Activated CD4-positive, alpha-beta T cell treated with anti-CD3 and anti-CD28 coated beads for 36 hours (primary cell): ENCODE data around the gene APOC1. TPM values are rescaled to one million over a fixed set of nuclear protein-coding genes. Genes with fewer than 3 reads are reported as not detected.
"Not testable (repeated sequence)": the region's sequence is repeated elsewhere in the genome, so short reads cannot be mapped to it uniquely, and the experiment has no call there.

Experiments used
- ATAC-seq: fragments of 200-7000 bp; cut with Tn5 transposase; one replicate; pipeline ENCODE4 v1.10.0; 2021; ENCODE audit warnings: mild to moderate bottlenecking, moderate library complexity
- CTCF ChIA-PET: fragments of 350-600 bp; sonication (Branson Sonifier 250); formaldehyde crosslinking; loops from one replicate; lab custom pipeline; 2021; ENCODE audit warnings: antibody characterized with exemption; lab: Charles Lee
- POLR2A ChIA-PET: fragments of 350-600 bp; sonication (Branson Sonifier 250); formaldehyde crosslinking; loops from one replicate; lab custom pipeline; 2021; ENCODE audit warnings: antibody characterized with exemption, inconsistent platforms; lab: Charles Lee
- DNase-seq: peaks from one replicate; pipeline ENCODE4 v3.0.0-alpha.2; 2020
- H3K27ac Mint-ChIP-seq: one replicate; pipeline ENCODE4 v1.8.0; 2021; ENCODE audit warnings: mixed read lengths
- H3K27me3 Mint-ChIP-seq: one replicate; pipeline ENCODE4 v1.8.0; 2021; ENCODE audit warnings: mixed read lengths
- H3K36me3 Mint-ChIP-seq: one replicate; pipeline ENCODE4 v1.8.0; 2021; ENCODE audit warnings: low read depth, mixed read lengths
- H3K4me1 Mint-ChIP-seq: one replicate; pipeline ENCODE4 v1.8.0; 2021; ENCODE audit warnings: mixed read lengths
- H3K4me3 Mint-ChIP-seq: one replicate; pipeline ENCODE4 v1.8.0; 2021; ENCODE audit warnings: mild to moderate bottlenecking, moderate library complexity, mixed read lengths
- H3K9me3 Mint-ChIP-seq: one replicate; pipeline ENCODE4 v1.8.0; 2021; ENCODE audit warnings: low read depth, mixed read lengths
- intact Hi-C, 2 experiments: fragments of 100-400 bp; cut with DNase I in 1 of 2; cut with micrococcal nuclease in 1 of 2; formaldehyde crosslinking; loops; one replicate each; pipeline versions ENCODE4 v1.14.2 to v1.15.1; 2022 to 2024; cut with DNase I, micrococcal nuclease
- total RNA-seq, 2 experiments: library from RNA; stranded (reverse); gene quantifications; one replicate each; pipeline ENCODE4 v1.2.3, GENCODE V29; 2021

The APOC1 gene
- total RNA-seq, 2 experiments from 2014 or later: 2.8 to 2.9 TPM

GRCh38 chr19:44913512-44914432 lies 636 bp upstream of the APOC1 start:
- ATAC-seq, H3K4me1 Mint-ChIP-seq, H3K36me3 Mint-ChIP-seq, H3K9me3 Mint-ChIP-seq, intact Hi-C loops, POLR2A ChIA-PET, DNase-seq: not testable (repeated sequence)
- peaks cover 25% of the 10 kb centered on the region for H3K27me3 Mint-ChIP-seq
- peak overlapping the region; percentile 93 for H3K27ac Mint-ChIP-seq
- H3K4me3 Mint-ChIP-seq: peak overlapping the region; percentile 89
- CTCF ChIA-PET: interaction anchor here (0.6 to 1.5 kb wide), 4 partner anchors 10 to 42 kb away, joined by 3 to 4 read pairs (median 3); no protein-coding TSS in a partner anchor

- POLR2A ChIA-PET: interaction anchor here (0.6 kb wide), 1 partner anchor 19 kb away, joined by 4 read pairs; no protein-coding TSS in a partner anchor
- Mint-ChIP-seq H3K9me3 (no peaks in the 10 kb centered on the region), H3K36me3 (no peaks in the 10 kb centered on the region), H3K4me3 (no peak overlapping the region), H3K27me3 (peaks cover 17% of the 10 kb centered on the region), H3K4me1 (peaks cover 4% of the 10 kb centered on the region), H3K27ac (no peak overlapping the region)
- intact Hi-C loops: no loop called here
- DNase-seq (no peak), ATAC-seq (no peak)
- CTCF ChIA-PET: interaction anchor here (0.6 kb wide), 1 partner anchor 235 kb away, joined by 5 read pairs; no protein-coding TSS in a partner anchor
Observed at GRCh38 chr19:44924243-44924725, 9.9 kb downstream of the APOC1 start.

GRCh38 chr19:44925114-44925891 lies 10.9 kb downstream of the APOC1 start:
- ChIA-PET POLR2A (interaction anchor here (0.8 kb wide), 1 partner anchor 19 kb away, joined by 3 read pairs; the partner anchor contains the start of gene APOE), CTCF (no interaction called here)
- Mint-ChIP-seq H3K9me3 (no peaks in the 10 kb centered on the region), H3K27me3 (peaks cover 17% of the 10 kb centered on the region), H3K27ac (no peak overlapping the region), H3K4me3 (no peak overlapping the region), H3K4me1 (peaks cover 4% of the 10 kb centered on the region), H3K36me3 (no peaks in the 10 kb centered on the region)
- DNase-seq (no peak), ATAC-seq (no peak)
- intact Hi-C loops: no loop called here

GRCh38 chr19:44926245-44927077 lies 12.1 kb downstream of the APOC1 start:
- H3K36me3 Mint-ChIP-seq, H3K4me3 Mint-ChIP-seq: not testable (repeated sequence)

GRCh38 chr19:44927746-44928145 lies 13.3 kb downstream of the APOC1 start:
- DNase-seq (no peak), ATAC-seq (no peak)
- Mint-ChIP-seq H3K27ac (no peak overlapping the region), H3K36me3 (no peaks in the 10 kb centered on the region), H3K4me3 (no peak overlapping the region), H3K27me3 (peaks cover 17% of the 10 kb centered on the region), H3K9me3 (no peaks in the 10 kb centered on the region), H3K4me1 (peaks cover 4% of the 10 kb centered on the region)
- CTCF ChIA-PET: interaction anchor here (0.7 kb wide), 1 partner anchor 279 kb away, joined by 3 read pairs; no protein-coding TSS in a partner anchor
- intact Hi-C loops: no loop called here
- POLR2A ChIA-PET: no interaction called here

More at GRCh38 chr19:44926245-44927077, 12.1 kb downstream of the APOC1 start:
- intact Hi-C loops, H3K9me3 Mint-ChIP-seq, CTCF ChIA-PET, DNase-seq, H3K4me1 Mint-ChIP-seq, POLR2A ChIA-PET, H3K27ac Mint-ChIP-seq: not testable (repeated sequence)
- peaks cover 17% of the 10 kb centered on the region for H3K27me3 Mint-ChIP-seq
- peak; percentile 21 for ATAC-seq

GRCh38 chr19:44930088-44930487 lies 15.7 kb downstream of the APOC1 start:
- H3K4me3 Mint-ChIP-seq: no peak overlapping the region
- no peak for DNase-seq

GRCh38 chr19:44931541-44931940 lies 17.1 kb downstream of the APOC1 start:
- ATAC-seq: no peak
- DNase-seq: no peak
- ChIA-PET CTCF (no interaction called here), POLR2A (no interaction called here)
- Mint-ChIP-seq H3K4me3 (no peak overlapping the region), H3K36me3 (no peaks in the 10 kb centered on the region), H3K4me1 (peaks cover 4% of the 10 kb centered on the region), H3K9me3 (no peaks in the 10 kb centered on the region), H3K27me3 (peaks cover 5% of the 10 kb centered on the region), H3K27ac (no peak overlapping the region)
- intact Hi-C loops: no loop called here

More at GRCh38 chr19:44930088-44930487, 15.7 kb downstream of the APOC1 start:
- intact Hi-C loops: no loop called here
- Mint-ChIP-seq H3K36me3 (no peaks in the 10 kb centered on the region), H3K9me3 (no peaks in the 10 kb centered on the region), H3K4me1 (peaks cover 4% of the 10 kb centered on the region), H3K27me3 (peaks cover 17% of the 10 kb centered on the region), H3K27ac (no peak overlapping the region)
- no peak for ATAC-seq
- CTCF ChIA-PET: no interaction called here
- POLR2A ChIA-PET: no interaction called here

GRCh38 chr19:44939668-44940067 lies 25.3 kb downstream of the APOC1 start:
- CTCF ChIA-PET: no interaction called here
- H3K27ac Mint-ChIP-seq: no peak overlapping the region

GRCh38 chr19:44942067-44942571 lies 27.7 kb downstream of the APOC1 start, which contains the start of gene APOC4:
Gene APOC4 (plus strand): TSS chr19:44942237. CDS start chr19:44942278, 41 bp downstream.
- Mint-ChIP-seq H3K4me3 (no peak within 1 kb of the TSS), H3K9me3 (no peaks in the 10 kb centered on the region), H3K4me1 (no peaks in the 10 kb centered on the region), H3K36me3 (no peaks in the 10 kb centered on the region), H3K27me3 (no peaks in the 10 kb centered on the region), H3K27ac (no peak within 1 kb of the TSS)
- ChIA-PET POLR2A (no interaction called here), CTCF (no interaction called here)
- intact Hi-C loops: no loop called here
- DNase-seq (no peak), ATAC-seq (no peak)

More at GRCh38 chr19:44939668-44940067, 25.3 kb downstream of the APOC1 start:
- Mint-ChIP-seq H3K36me3 (no peaks in the 10 kb centered on the region), H3K27me3 (no peaks in the 10 kb centered on the region), H3K9me3 (no peaks in the 10 kb centered on the region), H3K4me3 (no peak overlapping the region), H3K4me1 (no peaks in the 10 kb centered on the region)
- ATAC-seq (no peak), DNase-seq (no peak)
- intact Hi-C loops: no loop called here
- POLR2A ChIA-PET: no interaction called here

- Mint-ChIP-seq H3K27ac (no peak overlapping the region), H3K9me3 (no peaks in the 10 kb centered on the region), H3K27me3 (no peaks in the 10 kb centered on the region), H3K36me3 (no peaks in the 10 kb centered on the region), H3K4me3 (no peak overlapping the region), H3K4me1 (no peaks in the 10 kb centered on the region)
- no peak for DNase-seq
- ATAC-seq: no peak
- ChIA-PET POLR2A (no interaction called here), CTCF (no interaction called here)
- intact Hi-C loops: no loop called here
Observed at GRCh38 chr19:44943801-44944249, 29.4 kb downstream of the APOC1 start.
